Neural cell (in vitro differentiated cells): ENCODE results near the gene PRKCA. TPM values are rescaled to one million over a fixed set of nuclear protein-coding genes. Genes with fewer than 3 reads are reported as not detected.

Source experiments
- H2AFZ ChIP-seq: fragments of 200-600, 300-800 bp; sonication (generic), shearing (Covaris generic); 2 replicates; pipeline ENCODE4 v1.6.0; 2014; ENCODE audit warnings: low read depth, mild to moderate bottlenecking, antibody characterized with exemption, low read length, moderate library complexity
- H3F3A ChIP-seq: fragments of 200-600 bp; shearing (Covaris generic); 2 replicates; pipeline ENCODE4 v1.6.1; 2016; ENCODE audit warnings: mild to moderate bottlenecking, moderate library complexity, mixed read lengths, antibody characterized with exemption, low read length; ENCODE audit not compliant: insufficient read depth, poor library complexity, severe bottlenecking
- H3K27ac ChIP-seq: fragments of 200-600, 300-800 bp; sonication (generic), shearing (Covaris generic); 2 replicates; pipeline ENCODE4 v1.5.1; 2014; ENCODE audit warnings: mild to moderate bottlenecking, low read length, moderate library complexity
- H3K27me3 ChIP-seq: fragments of 300-800, 200-600 bp; sonication (generic), shearing (Covaris generic); 2 replicates; pipeline ENCODE4 v1.6.0; 2014; ENCODE audit warnings: mild to moderate bottlenecking, low read depth, low read length, moderate library complexity; ENCODE audit not compliant: insufficient read depth
- H3K36me3 ChIP-seq: fragments of 300-800, 200-600 bp; sonication (generic), shearing (Covaris generic); 2 replicates; pipeline ENCODE4 v1.5.1; 2014; ENCODE audit warnings: mild to moderate bottlenecking, antibody characterized with exemption, low read length, moderate library complexity; ENCODE audit not compliant: insufficient read depth
- H3K4me2 ChIP-seq: fragments of 300-800, 200-600 bp; sonication (generic), shearing (Covaris generic); 2 replicates; pipeline ENCODE4 v1.6.0; 2014; ENCODE audit warnings: mild to moderate bottlenecking, low read length
- H3K4me3 ChIP-seq: fragments of 300-800, 200-600 bp; sonication (generic), shearing (Covaris generic); 2 replicates; pipeline ENCODE4 v1.5.1; 2014; ENCODE audit warnings: mild to moderate bottlenecking, low read length, moderate library complexity
- H3K79me2 ChIP-seq: fragments of 200-600 bp; shearing (Covaris generic); replicated peaks from 2 replicates; pipeline ENCODE4 v1.6.0; 2014; ENCODE audit warnings: mild to moderate bottlenecking, low read length, moderate library complexity; ENCODE audit not compliant: insufficient read depth
- H3K9ac ChIP-seq: fragments of 300-800, 200-600 bp; sonication (generic), shearing (Covaris generic); 2 replicates; pipeline ENCODE4 v1.6.1; 2016; ENCODE audit warnings: mild to moderate bottlenecking, low read length, mixed read lengths
- H3K9me2 ChIP-seq: fragments of 200-600 bp; shearing (Covaris generic); 2 replicates; pipeline ENCODE4 v1.6.1; 2016; ENCODE audit warnings: mild to moderate bottlenecking, low read length, mixed read lengths; ENCODE audit not compliant: insufficient read depth
- H3K9me3 ChIP-seq: fragments of 200-600, 300-800 bp; sonication (generic), shearing (Covaris generic); 2 replicates; pipeline ENCODE4 v1.6.1; 2016; ENCODE audit warnings: mild to moderate bottlenecking, mixed run types, low read length, moderate library complexity, mixed read lengths
- H4K20me1 ChIP-seq: fragments of 200-600 bp; shearing (Covaris generic); 2 replicates; pipeline ENCODE4 v1.6.1; 2016; ENCODE audit warnings: mild to moderate bottlenecking, mixed run types; ENCODE audit not compliant: insufficient read depth
- EP300 ChIP-seq: fragments of 450-650 bp; conservative IDR thresholded peaks from 2 replicates; pipeline ENCODE4 v1.6.1; 2014; ENCODE audit warnings: antibody characterized with exemption, mild to moderate bottlenecking, moderate library complexity; ENCODE audit not compliant: poor library complexity, severe bottlenecking
- EZH2 ChIP-seq: fragments of 200-600, 300-800 bp; shearing (Covaris generic), sonication (generic); IDR thresholded peaks from 2 replicates; pipeline ENCODE4 v1.6.1; 2014; ENCODE audit warnings: antibody characterized with exemption, low read length, borderline replicate concordance, mild to moderate bottlenecking; ENCODE audit not compliant: insufficient read depth, poor library complexity, severe bottlenecking
- MXI1 ChIP-seq: fragments of 450-650 bp; conservative IDR thresholded peaks from 2 replicates; pipeline ENCODE4 v1.6.1; 2014; ENCODE audit warnings: antibody characterized with exemption, mild to moderate bottlenecking; ENCODE audit not compliant: poor library complexity, severe bottlenecking
- POLR2AphosphoS5 ChIP-seq: IDR thresholded peaks from 2 replicates; pipeline ENCODE4 v1.6.1; 2012
- RAD21 ChIP-seq: fragments of 450-650 bp; conservative IDR thresholded peaks from 2 replicates; pipeline ENCODE4 v1.6.1; 2014; ENCODE audit warnings: antibody characterized with exemption, mild to moderate bottlenecking, moderate library complexity
- SMC3 ChIP-seq: fragments of 450-650 bp; conservative IDR thresholded peaks from 2 replicates; pipeline ENCODE4 v1.6.1; 2014; ENCODE audit warnings: antibody characterized with exemption, mild to moderate bottlenecking, moderate library complexity; ENCODE audit not compliant: poor library complexity
- TAF1 ChIP-seq: IDR thresholded peaks from 2 replicates; pipeline ENCODE4 v1.6.1; 2012; ENCODE audit warnings: low read depth
- polyA plus RNA-seq: library from polyadenylated mRNA; depleted of rRNA; stranded (reverse); fragments of >200 nt; gene quantifications from 2 replicates; pipeline ENCODE4 v1.2.3, GENCODE V29; 2014
- TF ChIP-seq, protein P1 (sequence below): IDR thresholded peaks from 2 replicates; pipeline ENCODE4 v1.6.1; 2012; ENCODE audit warnings: borderline replicate concordance
- TF ChIP-seq, protein P2 (sequence below): fragments of 450-650 bp; IDR thresholded peaks from 2 replicates; pipeline ENCODE4 v1.5.1; 2014; ENCODE audit warnings: antibody characterized with exemption, mild to moderate bottlenecking, moderate library complexity; ENCODE audit not compliant: poor library complexity, severe bottlenecking

PRKCA gene
- polyA plus RNA-seq, 1 donor from 2014 or later, result 5.9 TPM

DNA sequence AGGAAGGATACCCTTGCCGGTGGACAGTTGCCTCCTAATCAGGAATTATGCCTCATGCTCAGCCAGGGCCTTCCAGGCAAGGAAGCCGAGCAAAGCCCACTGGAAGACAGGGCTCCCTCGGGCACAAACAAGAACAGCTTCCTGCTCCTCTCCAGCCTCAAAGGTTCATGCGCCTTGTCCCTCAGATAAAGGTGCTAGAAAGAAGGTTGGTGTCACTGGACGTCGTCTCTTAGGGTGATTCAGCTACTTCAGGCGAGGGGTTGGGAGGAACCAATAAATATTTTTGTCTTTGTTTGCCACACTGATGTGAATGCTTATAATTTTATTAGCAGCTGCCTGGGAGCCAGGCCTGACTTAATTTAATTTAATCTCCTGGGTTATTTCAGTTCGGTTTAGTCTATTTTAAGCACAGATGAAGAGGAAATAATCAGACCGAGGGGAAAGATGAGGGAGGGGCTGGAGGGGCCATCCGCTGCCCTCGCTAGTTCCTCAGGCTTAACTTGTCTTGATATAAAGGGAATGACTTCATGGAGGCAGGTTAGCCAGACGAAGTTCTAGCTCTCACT, 360.7 kb downstream of the PRKCA start:
- Histone ChIP-seq H3K9me3 (no peaks in the 10 kb centered on the region), H3F3A (no peaks in the 10 kb centered on the region), H3K27me3 (no peaks in the 10 kb centered on the region), H3K27ac (no peak overlapping the region), H2AFZ (no peak overlapping the region), H3K79me2 (no peaks in the 10 kb centered on the region), H3K4me3 (no peak overlapping the region), H3K9ac (no peak overlapping the region), H3K4me2 (no peak overlapping the region), H3K36me3 (no peaks in the 10 kb centered on the region), H4K20me1 (no peaks in the 10 kb centered on the region), H3K9me2 (no peaks in the 10 kb centered on the region)
- TF ChIP-seq EP300, result no peak
- TF ChIP-seq, protein P1, sequence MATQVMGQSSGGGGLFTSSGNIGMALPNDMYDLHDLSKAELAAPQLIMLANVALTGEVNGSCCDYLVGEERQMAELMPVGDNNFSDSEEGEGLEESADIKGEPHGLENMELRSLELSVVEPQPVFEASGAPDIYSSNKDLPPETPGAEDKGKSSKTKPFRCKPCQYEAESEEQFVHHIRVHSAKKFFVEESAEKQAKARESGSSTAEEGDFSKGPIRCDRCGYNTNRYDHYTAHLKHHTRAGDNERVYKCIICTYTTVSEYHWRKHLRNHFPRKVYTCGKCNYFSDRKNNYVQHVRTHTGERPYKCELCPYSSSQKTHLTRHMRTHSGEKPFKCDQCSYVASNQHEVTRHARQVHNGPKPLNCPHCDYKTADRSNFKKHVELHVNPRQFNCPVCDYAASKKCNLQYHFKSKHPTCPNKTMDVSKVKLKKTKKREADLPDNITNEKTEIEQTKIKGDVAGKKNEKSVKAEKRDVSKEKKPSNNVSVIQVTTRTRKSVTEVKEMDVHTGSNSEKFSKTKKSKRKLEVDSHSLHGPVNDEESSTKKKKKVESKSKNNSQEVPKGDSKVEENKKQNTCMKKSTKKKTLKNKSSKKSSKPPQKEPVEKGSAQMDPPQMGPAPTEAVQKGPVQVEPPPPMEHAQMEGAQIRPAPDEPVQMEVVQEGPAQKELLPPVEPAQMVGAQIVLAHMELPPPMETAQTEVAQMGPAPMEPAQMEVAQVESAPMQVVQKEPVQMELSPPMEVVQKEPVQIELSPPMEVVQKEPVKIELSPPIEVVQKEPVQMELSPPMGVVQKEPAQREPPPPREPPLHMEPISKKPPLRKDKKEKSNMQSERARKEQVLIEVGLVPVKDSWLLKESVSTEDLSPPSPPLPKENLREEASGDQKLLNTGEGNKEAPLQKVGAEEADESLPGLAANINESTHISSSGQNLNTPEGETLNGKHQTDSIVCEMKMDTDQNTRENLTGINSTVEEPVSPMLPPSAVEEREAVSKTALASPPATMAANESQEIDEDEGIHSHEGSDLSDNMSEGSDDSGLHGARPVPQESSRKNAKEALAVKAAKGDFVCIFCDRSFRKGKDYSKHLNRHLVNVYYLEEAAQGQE, result no peak

DNA sequence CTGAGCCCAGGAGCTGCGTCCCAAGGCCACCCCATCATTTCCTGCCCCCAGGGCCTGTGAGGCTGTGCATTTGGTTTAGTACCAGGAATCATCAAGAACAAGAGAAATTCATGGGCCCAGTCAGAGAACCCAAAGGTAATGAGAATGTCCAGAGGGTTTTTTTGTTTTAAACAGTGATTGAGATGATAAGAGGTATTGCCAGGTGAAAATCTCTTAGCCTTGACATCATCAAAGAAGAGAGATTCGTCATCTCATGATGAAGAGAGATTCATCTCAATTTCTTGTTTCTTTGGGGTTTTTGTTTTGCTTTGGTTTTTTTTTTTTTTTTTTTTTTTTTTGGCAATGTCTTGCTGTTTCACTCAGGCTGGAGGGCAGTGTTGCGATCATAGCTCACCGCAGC, 361.9 kb downstream of the PRKCA start:
- H2AFZ ChIP-seq, result no peak overlapping the region
- TF ChIP-seq EP300, result no peak
- no peak for TF ChIP-seq RAD21
- no peak for TF ChIP-seq TAF1
- TF ChIP-seq MXI1, result no peak
- TF ChIP-seq POLR2AphosphoS5, result no peak
- TF ChIP-seq SMC3, result no peak
- TF ChIP-seq EZH2, result no peak
- TF ChIP-seq, protein P1, result no peak
- TF ChIP-seq, protein P2, sequence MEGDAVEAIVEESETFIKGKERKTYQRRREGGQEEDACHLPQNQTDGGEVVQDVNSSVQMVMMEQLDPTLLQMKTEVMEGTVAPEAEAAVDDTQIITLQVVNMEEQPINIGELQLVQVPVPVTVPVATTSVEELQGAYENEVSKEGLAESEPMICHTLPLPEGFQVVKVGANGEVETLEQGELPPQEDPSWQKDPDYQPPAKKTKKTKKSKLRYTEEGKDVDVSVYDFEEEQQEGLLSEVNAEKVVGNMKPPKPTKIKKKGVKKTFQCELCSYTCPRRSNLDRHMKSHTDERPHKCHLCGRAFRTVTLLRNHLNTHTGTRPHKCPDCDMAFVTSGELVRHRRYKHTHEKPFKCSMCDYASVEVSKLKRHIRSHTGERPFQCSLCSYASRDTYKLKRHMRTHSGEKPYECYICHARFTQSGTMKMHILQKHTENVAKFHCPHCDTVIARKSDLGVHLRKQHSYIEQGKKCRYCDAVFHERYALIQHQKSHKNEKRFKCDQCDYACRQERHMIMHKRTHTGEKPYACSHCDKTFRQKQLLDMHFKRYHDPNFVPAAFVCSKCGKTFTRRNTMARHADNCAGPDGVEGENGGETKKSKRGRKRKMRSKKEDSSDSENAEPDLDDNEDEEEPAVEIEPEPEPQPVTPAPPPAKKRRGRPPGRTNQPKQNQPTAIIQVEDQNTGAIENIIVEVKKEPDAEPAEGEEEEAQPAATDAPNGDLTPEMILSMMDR, result no peak
- H3K4me3 ChIP-seq, result no peak overlapping the region
- H3K36me3 ChIP-seq, result no peaks in the 10 kb centered on the region
- no peaks in the 10 kb centered on the region for H3K27me3 ChIP-seq
- H3K27ac ChIP-seq, result no peak overlapping the region
- H4K20me1 ChIP-seq, result no peaks in the 10 kb centered on the region
- no peaks in the 10 kb centered on the region for H3K79me2 ChIP-seq
- H3F3A ChIP-seq, result no peaks in the 10 kb centered on the region
- no peak overlapping the region for H3K4me2 ChIP-seq
- no peaks in the 10 kb centered on the region for H3K9me2 ChIP-seq
- no peak overlapping the region for H3K9ac ChIP-seq
- peaks cover 3% of the 10 kb centered on the region for H3K9me3 ChIP-seq
